M059J (cell line): ENCODE results near the gene CLCNKA. TPM values are rescaled to one million over a fixed set of nuclear protein-coding genes. Genes with fewer than 3 reads are reported as not detected.

ENCODE experiments used
- DNase-seq: peaks from one replicate; pipeline ENCODE4 v3.0.0-alpha.2; 2012; ENCODE audit warnings: low read depth
- total RNA-seq: library from RNA; depleted of rRNA; stranded (reverse); fragments of >200 nt; shearing (Covaris generic); gene quantifications from 2 replicates; pipeline ENCODE4 v1.2.3, GENCODE V29; 2014; rRNA removed

CLCNKA gene
- total RNA-seq, 1 experiment from 2014 or later, result 0.42 TPM

- no peak for DNase-seq
These were observed 55.8 kb downstream of the CLCNKA start for GRCh38 chr1:16077406-16078245.

DNA sequence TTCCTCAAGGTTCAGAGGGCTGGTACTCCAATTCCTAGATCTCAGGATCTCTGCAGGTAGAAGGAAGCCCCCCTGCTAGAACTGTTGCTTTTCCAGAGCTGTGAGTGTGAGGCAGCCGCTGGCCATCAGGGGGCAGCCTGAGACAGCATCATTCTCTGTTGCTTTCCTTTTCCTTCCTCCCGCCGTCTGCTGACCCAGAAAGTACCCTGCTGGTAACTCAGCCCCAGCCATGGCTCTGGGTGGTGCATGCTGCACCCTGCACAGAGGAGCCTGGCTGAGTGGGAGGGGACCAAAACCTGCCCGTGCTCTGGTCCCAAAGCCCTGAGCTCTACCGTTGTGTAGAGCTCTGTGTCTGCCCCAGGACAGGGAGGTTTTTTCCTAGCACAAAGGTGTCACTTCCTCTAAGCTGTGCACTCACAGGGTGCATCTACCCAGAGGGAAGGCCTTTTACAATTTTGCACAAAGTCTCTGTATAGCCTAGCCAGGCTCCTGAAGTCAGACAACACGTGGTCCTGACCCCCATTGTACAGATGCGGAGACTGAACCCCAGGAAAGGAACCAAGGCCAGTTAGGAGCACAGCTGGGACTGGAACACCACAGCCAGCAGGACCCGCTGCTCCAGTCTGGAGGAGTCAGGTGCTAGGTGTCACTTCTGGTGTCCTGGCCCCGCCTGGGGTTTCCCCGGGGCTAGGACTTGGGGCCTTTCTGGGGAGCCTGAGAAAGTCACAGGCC, 57.3 kb downstream of the CLCNKA start:
- peak; percentile 79 for DNase-seq

- DNase-seq, result no peak
These were observed 58.8 kb downstream of the CLCNKA start for GRCh38 chr1:16080422-16081150.

- no peak for DNase-seq
These were observed 59.8 kb downstream of the CLCNKA start for GRCh38 chr1:16081636-16082035.

- peak; percentile 70 for DNase-seq
These were observed 60.6 kb downstream of the CLCNKA start for GRCh38 chr1:16082283-16083038.

DNA sequence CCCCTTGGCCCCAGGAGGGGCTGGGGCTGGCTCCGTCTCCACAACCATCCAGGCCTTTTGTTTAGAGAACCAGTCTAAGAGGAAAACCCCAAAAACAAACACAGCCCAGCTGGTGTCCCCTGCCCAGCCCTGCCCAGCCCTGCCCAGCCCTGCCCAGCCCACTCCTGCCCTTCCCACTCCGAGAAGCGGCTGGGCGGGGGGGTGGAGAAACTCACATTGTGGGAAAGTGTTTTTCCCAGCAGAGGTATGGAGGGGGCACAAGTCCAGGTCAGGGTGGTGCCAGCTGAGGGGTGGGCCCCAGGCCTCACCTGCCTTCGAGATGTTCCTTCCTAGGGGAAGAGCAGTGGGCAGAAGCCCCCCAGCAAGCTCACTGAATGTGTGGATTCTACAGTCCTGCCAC, 61.6 kb downstream of the CLCNKA start:
- no peak for DNase-seq

Other genes starting within 250 kb of the CLCNKA start
- 1.4 TPM in 2 replicates for gene UQCRHL, start 214.4 kb upstream of the CLCNKA start, total RNA-seq
- gene SPEN, start 174.3 kb upstream of the CLCNKA start, total RNA-seq, result 15.9 and 28.9 TPM in 2 replicates
- gene ZBTB17, start 45.9 kb upstream of the CLCNKA start, total RNA-seq, result 26.6 and 37.6 TPM in 2 replicates
- gene SRARP, start 17.8 kb upstream of the CLCNKA start, total RNA-seq, result not detected in 2 replicates
- 1.4 and 1.9 TPM in 2 replicates for gene HSPB7, start 4.0 kb upstream of the CLCNKA start, total RNA-seq
- 0.05 and 0.32 TPM in 2 replicates for gene CLCNKB, start 21.7 kb downstream of the CLCNKA start, total RNA-seq
- 0.71 and 1.7 TPM in 2 replicates for gene FAM131C, start 51.6 kb downstream of the CLCNKA start, total RNA-seq
- gene EPHA2, start 134.0 kb downstream of the CLCNKA start, total RNA-seq, result 136 and 212 TPM in 2 replicates
- 2.8 and 3.2 TPM in 2 replicates for gene ARHGEF19, start 190.6 kb downstream of the CLCNKA start, total RNA-seq
- gene CPLANE2, start 215.1 kb downstream of the CLCNKA start, total RNA-seq, result 1.6 and 6.5 TPM in 2 replicates